ENCODE measurements around the gene LDOC1. TPM values are rescaled to one million over a fixed set of nuclear protein-coding genes. Genes with fewer than 3 reads are reported as not detected.

The LDOC1 gene
- total and polyA plus RNA-seq, 2 of the 8 experiments (the other 6 are each of a cell fraction or from before 2014, with no cell fraction given) = 19.1 to 52.4 TPM

GRCh38 chrX:141133272-141133671 lies 43.7 kb downstream of the LDOC1 start (continued):
- no peak for TF ChIP-seq SIRT6 (IDR thresholded peaks at IDR 0.05; ENCODE audit: low read length)
- TF ChIP-seq SP4 (IDR thresholded peaks at IDR 0.05; ENCODE audit: low read length) = no peak
- TF ChIP-seq, protein P1, sequence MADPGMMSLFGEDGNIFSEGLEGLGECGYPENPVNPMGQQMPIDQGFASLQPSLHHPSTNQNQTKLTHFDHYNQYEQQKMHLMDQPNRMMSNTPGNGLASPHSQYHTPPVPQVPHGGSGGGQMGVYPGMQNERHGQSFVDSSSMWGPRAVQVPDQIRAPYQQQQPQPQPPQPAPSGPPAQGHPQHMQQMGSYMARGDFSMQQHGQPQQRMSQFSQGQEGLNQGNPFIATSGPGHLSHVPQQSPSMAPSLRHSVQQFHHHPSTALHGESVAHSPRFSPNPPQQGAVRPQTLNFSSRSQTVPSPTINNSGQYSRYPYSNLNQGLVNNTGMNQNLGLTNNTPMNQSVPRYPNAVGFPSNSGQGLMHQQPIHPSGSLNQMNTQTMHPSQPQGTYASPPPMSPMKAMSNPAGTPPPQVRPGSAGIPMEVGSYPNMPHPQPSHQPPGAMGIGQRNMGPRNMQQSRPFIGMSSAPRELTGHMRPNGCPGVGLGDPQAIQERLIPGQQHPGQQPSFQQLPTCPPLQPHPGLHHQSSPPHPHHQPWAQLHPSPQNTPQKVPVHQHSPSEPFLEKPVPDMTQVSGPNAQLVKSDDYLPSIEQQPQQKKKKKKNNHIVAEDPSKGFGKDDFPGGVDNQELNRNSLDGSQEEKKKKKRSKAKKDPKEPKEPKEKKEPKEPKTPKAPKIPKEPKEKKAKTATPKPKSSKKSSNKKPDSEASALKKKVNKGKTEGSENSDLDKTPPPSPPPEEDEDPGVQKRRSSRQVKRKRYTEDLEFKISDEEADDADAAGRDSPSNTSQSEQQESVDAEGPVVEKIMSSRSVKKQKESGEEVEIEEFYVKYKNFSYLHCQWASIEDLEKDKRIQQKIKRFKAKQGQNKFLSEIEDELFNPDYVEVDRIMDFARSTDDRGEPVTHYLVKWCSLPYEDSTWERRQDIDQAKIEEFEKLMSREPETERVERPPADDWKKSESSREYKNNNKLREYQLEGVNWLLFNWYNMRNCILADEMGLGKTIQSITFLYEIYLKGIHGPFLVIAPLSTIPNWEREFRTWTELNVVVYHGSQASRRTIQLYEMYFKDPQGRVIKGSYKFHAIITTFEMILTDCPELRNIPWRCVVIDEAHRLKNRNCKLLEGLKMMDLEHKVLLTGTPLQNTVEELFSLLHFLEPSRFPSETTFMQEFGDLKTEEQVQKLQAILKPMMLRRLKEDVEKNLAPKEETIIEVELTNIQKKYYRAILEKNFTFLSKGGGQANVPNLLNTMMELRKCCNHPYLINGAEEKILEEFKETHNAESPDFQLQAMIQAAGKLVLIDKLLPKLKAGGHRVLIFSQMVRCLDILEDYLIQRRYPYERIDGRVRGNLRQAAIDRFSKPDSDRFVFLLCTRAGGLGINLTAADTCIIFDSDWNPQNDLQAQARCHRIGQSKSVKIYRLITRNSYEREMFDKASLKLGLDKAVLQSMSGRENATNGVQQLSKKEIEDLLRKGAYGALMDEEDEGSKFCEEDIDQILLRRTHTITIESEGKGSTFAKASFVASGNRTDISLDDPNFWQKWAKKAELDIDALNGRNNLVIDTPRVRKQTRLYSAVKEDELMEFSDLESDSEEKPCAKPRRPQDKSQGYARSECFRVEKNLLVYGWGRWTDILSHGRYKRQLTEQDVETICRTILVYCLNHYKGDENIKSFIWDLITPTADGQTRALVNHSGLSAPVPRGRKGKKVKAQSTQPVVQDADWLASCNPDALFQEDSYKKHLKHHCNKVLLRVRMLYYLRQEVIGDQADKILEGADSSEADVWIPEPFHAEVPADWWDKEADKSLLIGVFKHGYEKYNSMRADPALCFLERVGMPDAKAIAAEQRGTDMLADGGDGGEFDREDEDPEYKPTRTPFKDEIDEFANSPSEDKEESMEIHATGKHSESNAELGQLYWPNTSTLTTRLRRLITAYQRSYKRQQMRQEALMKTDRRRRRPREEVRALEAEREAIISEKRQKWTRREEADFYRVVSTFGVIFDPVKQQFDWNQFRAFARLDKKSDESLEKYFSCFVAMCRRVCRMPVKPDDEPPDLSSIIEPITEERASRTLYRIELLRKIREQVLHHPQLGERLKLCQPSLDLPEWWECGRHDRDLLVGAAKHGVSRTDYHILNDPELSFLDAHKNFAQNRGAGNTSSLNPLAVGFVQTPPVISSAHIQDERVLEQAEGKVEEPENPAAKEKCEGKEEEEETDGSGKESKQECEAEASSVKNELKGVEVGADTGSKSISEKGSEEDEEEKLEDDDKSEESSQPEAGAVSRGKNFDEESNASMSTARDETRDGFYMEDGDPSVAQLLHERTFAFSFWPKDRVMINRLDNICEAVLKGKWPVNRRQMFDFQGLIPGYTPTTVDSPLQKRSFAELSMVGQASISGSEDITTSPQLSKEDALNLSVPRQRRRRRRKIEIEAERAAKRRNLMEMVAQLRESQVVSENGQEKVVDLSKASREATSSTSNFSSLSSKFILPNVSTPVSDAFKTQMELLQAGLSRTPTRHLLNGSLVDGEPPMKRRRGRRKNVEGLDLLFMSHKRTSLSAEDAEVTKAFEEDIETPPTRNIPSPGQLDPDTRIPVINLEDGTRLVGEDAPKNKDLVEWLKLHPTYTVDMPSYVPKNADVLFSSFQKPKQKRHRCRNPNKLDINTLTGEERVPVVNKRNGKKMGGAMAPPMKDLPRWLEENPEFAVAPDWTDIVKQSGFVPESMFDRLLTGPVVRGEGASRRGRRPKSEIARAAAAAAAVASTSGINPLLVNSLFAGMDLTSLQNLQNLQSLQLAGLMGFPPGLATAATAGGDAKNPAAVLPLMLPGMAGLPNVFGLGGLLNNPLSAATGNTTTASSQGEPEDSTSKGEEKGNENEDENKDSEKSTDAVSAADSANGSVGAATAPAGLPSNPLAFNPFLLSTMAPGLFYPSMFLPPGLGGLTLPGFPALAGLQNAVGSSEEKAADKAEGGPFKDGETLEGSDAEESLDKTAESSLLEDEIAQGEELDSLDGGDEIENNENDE (IDR thresholded peaks at IDR 0.05; ENCODE audit: insufficient replicate concordance, low read length) = no peak
- TF ChIP-seq BACH1 (IDR thresholded peaks at IDR 0.05; ENCODE audit: low read length) = no peak
- TF ChIP-seq TEAD4 (IDR thresholded peaks at IDR 0.05; ENCODE audit: low read depth, low read length) = no peak
- TF ChIP-seq CBX5 (IDR thresholded peaks at IDR 0.05; ENCODE audit: low read depth, low read length) = no peak
- TF ChIP-seq POLR2A (IDR thresholded peaks at IDR 0.05; ENCODE audit: control extremely low read depth in 1 of 2, low read depth in 2 of 2, low read length in 2 of 2) = no peak

Data from H1 (cell line).